ENCODE results near the gene FYCO1.

DNA sequence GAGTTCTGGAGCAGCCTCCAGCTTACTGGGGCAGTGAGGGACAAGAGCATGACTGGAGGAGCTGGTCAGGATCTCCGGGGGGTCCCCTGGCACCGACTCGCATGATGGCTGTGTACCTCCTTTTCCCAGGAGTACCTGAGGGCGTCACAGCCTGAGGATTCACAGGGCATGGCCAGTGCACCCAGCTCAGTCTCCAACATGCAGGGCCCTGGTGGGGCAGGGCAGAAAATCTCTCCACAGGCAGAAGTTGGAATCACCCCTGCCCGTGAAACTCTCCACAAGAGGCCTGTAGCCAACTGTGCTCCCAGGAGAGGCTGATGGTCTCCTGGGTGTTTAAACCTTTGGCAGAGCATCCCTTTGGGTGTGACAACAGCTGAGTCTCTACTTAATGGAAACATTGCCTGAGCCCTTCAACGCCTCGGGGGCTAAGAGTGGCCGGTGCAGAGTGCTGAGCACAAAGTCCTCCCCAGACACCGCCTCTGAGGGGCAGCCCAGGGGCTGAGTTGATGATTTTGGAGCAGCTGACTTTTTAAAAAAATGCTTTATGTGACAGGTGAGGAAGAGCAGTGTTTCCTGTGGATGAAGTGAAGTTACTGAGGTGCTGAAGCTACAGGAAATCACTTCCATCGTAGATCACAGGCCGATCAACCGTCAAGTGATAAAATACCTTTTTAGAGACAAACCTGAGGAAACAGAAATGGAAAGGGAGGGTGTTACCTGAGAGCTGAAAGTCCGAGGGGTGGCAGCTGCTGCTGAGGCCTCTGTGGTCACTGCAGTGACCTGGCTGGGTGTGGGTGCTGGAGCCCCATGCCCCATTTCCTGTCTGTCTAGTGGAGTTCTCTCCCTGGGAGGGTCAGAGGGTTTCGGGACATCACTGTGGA, 74.2 kb downstream of the FYCO1 start:
- TF ChIP-seq CTCF (IDR thresholded peaks at IDR 0.05): no peak
- no peak for TF ChIP-seq POLR2A (IDR thresholded peaks at IDR 0.05)
- TF ChIP-seq POLR2AphosphoS5 (IDR thresholded peaks at IDR 0.05): no peak
